DOHH2 (cell line): ENCODE measurements around the gene DIP2C.
A peak's percentile ranks its signal among the peaks of the same experiment; 100 is the strongest.

Experiments
- H3F3A ChIP-seq: fragments of 200-600 bp; sonication (generic), shearing (Covaris generic); 2 replicates; pipeline ENCODE4 v1.6.0; 2016; ENCODE audit warnings: antibody characterized with exemption, mild to moderate bottlenecking; ENCODE audit not compliant: control insufficient read depth, insufficient read depth
- H3K27ac ChIP-seq: fragments of 200-600 bp; sonication (generic); 2 replicates; pipeline ENCODE4 v1.5.1; 2014; ENCODE audit warnings: low read depth, mild to moderate bottlenecking, low read length, moderate library complexity
- H3K27me3 ChIP-seq: fragments of 200-600 bp; sonication (generic); 2 replicates; pipeline ENCODE4 v1.6.1; 2014; ENCODE audit warnings: mild to moderate bottlenecking, low read length, mixed read lengths; ENCODE audit not compliant: control insufficient read depth
- H3K36me3 ChIP-seq: fragments of 200-600 bp; sonication (generic); 2 replicates; pipeline ENCODE4 v1.6.1; 2014; ENCODE audit warnings: mild to moderate bottlenecking, low read length, moderate library complexity, mixed read lengths; ENCODE audit not compliant: control insufficient read depth
- H3K4me1 ChIP-seq: fragments of 200-600 bp; sonication (generic); 2 replicates; pipeline ENCODE4 v1.6.1; 2014; ENCODE audit warnings: mild to moderate bottlenecking, low read length, mixed read lengths; ENCODE audit not compliant: control insufficient read depth
- H3K4me2 ChIP-seq: fragments of 200-600 bp; sonication (generic); 2 replicates; pipeline ENCODE4 v1.6.0; 2014; ENCODE audit warnings: mild to moderate bottlenecking, low read length, moderate library complexity
- H3K4me3 ChIP-seq: fragments of 200-600 bp; sonication (generic); 2 replicates; pipeline ENCODE4 v1.5.1; 2014; ENCODE audit warnings: mild to moderate bottlenecking, low read length, mixed read lengths
- H3K79me2 ChIP-seq: fragments of 200-600 bp; sonication (generic); 2 replicates; pipeline ENCODE4 v1.6.1; 2014; ENCODE audit warnings: mild to moderate bottlenecking, low read length, mixed read lengths; ENCODE audit not compliant: control insufficient read depth
- H3K9me2 ChIP-seq: fragments of 200-600 bp; sonication (generic); replicated peaks from 2 replicates; pipeline ENCODE4 v1.6.1; 2014; ENCODE audit warnings: mild to moderate bottlenecking, low read length, mixed read lengths; ENCODE audit not compliant: control insufficient read depth
- H3K9me3 ChIP-seq: fragments of 200-600 bp; sonication (generic); 2 replicates; pipeline ENCODE4 v1.6.1; 2014; ENCODE audit warnings: antibody characterized with exemption, low read length, mixed read lengths; ENCODE audit not compliant: control insufficient read depth, insufficient read depth
- H4K20me1 ChIP-seq: fragments of 200-600 bp; sonication (generic); 2 replicates; pipeline ENCODE4 v1.6.0; 2014; ENCODE audit warnings: low read depth, mild to moderate bottlenecking, antibody characterized with exemption, low read length, moderate library complexity; ENCODE audit not compliant: control insufficient read depth, insufficient read depth
- CTCF ChIP-seq: fragments of 200-600 bp; sonication (generic); IDR thresholded peaks from one replicate; pipeline ENCODE4 v1.5.1; 2014; ENCODE audit warnings: antibody characterized with exemption, mild to moderate bottlenecking, low read depth, low read length; ENCODE audit not compliant: poor library complexity, severe bottlenecking
- EZH2phosphoT487 ChIP-seq: fragments of 200-600 bp; sonication (generic); IDR thresholded peaks from 2 replicates; pipeline ENCODE4 v1.6.1; 2017; ENCODE audit warnings: borderline replicate concordance, mild to moderate bottlenecking, antibody characterized with exemption, low read length, moderate library complexity, mixed read lengths

The DIP2C gene

GRCh38 chr10:517241-517830 is 172.1 kb downstream of the DIP2C start:
- TF ChIP-seq EZH2phosphoT487, result no peak
- TF ChIP-seq CTCF, result no peak
- H3K27me3 ChIP-seq, result no peaks in the 10 kb centered on the region
- no peaks in the 10 kb centered on the region for H4K20me1 ChIP-seq
- H3K4me1 ChIP-seq, result peaks cover 93% of the 10 kb centered on the region
- H3K79me2 ChIP-seq, result peaks cover 23% of the 10 kb centered on the region
- H3K27ac ChIP-seq, result peak overlapping the region; percentile 13
- H3K4me3 ChIP-seq, result no peak overlapping the region
- H3K9me3 ChIP-seq, result no peaks in the 10 kb centered on the region
- peaks cover 55% of the 10 kb centered on the region for H3F3A ChIP-seq
- H3K36me3 ChIP-seq, result peaks cover 13% of the 10 kb centered on the region
- H3K4me2 ChIP-seq, result no peak overlapping the region
- H3K9me2 ChIP-seq, result no peaks in the 10 kb centered on the region

- H3K4me1 ChIP-seq, result peaks cover 92% of the 10 kb centered on the region
- H3K9me3 ChIP-seq, result no peaks in the 10 kb centered on the region
- peaks cover 16% of the 10 kb centered on the region for H3K36me3 ChIP-seq
- H3K9me2 ChIP-seq, result no peaks in the 10 kb centered on the region
- H3F3A ChIP-seq, result peaks cover 56% of the 10 kb centered on the region
- H4K20me1 ChIP-seq, result no peaks in the 10 kb centered on the region
- H3K4me2 ChIP-seq, result no peak overlapping the region
- H3K79me2 ChIP-seq, result peaks cover 27% of the 10 kb centered on the region
- H3K27ac ChIP-seq, result peak overlapping the region; percentile 13
- no peak overlapping the region for H3K4me3 ChIP-seq
- TF ChIP-seq EZH2phosphoT487 (no peak), CTCF (no peak)
- H3K27me3 ChIP-seq, result no peaks in the 10 kb centered on the region
Observed at GRCh38 chr10:516764-517163, 172.7 kb downstream of the DIP2C start.

- no peaks in the 10 kb centered on the region for H3K9me3 ChIP-seq
- H3K79me2 ChIP-seq, result peaks cover 36% of the 10 kb centered on the region
- H3F3A ChIP-seq, result peaks cover 54% of the 10 kb centered on the region
- H3K27me3 ChIP-seq, result no peaks in the 10 kb centered on the region
- H4K20me1 ChIP-seq, result no peaks in the 10 kb centered on the region
- H3K4me3 ChIP-seq, result peak overlapping the region; percentile 87
- no peaks in the 10 kb centered on the region for H3K9me2 ChIP-seq
- H3K4me2 ChIP-seq, result peak overlapping the region; percentile 92
- TF ChIP-seq EZH2phosphoT487, result no peak
- no peak for TF ChIP-seq CTCF
- H3K36me3 ChIP-seq, result peaks cover 24% of the 10 kb centered on the region
- H3K4me1 ChIP-seq, result peaks cover 92% of the 10 kb centered on the region
- H3K27ac ChIP-seq, result peak overlapping the region; percentile 97
Observed at GRCh38 chr10:515674-516073, 173.8 kb downstream of the DIP2C start.
